GM18951 (cell line): ENCODE measurements around the gene FAM98C.

Source experiments
- POLR2A ChIP-seq: IDR thresholded peaks from 4 replicates; pipeline ENCODE4 v1.6.1; 2011; ENCODE audit warnings: mild to moderate bottlenecking; ENCODE audit not compliant: insufficient read length, insufficient read depth; ENCODE audit errors: extremely low read depth
- in situ Hi-C: fragments of 300-500 bp; cut with MboI; formaldehyde crosslinking; loops from one replicate; pipeline ENCODE4 v1.12.0; 2022; ENCODE audit warnings: low sequenced_read_pairs, mixed read lengths, inconsistent platforms; ENCODE audit not compliant: unreplicated experiment

Gene FAM98C

DNA sequence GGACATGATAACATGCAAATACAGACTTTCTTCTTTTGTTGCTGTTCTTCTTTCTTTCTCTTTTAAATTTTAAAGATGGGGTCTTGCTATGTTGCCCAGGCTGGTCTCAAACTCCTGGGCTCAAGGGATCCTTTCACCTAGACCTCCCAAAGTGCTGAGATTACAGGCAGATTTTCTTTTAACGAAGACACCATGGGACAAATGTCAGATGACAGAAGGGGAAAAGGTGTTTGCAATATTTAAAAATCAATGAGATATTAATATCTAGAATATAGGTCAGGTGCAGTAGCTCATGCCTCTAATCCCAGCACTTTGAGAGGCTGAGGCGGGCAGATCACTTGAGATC is 26.9 kb downstream of the FAM98C start:
- no peak for TF ChIP-seq POLR2A
- in situ Hi-C loops: no loop called here

DNA sequence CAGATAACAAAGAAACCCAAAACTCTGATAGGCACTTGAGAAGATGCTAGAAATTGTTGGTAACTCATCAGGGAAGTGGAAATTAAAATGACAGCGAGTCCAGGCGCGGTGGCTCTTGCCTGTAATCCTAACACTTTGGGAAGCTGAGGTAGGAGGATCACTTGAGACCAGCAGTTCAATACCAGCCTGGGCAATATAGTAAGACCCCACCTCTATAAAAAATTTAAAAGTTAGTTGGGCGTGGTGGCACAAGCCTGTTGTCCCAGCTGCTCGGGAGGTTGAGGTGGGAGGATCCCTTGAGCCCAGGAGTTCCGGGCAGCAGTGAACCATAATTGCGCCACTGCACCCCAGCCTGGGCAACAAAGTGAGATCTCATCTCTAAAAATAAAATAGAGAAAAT is 28.0 kb downstream of the FAM98C start:
- in situ Hi-C loops: no loop called here
- no peak for TF ChIP-seq POLR2A

DNA sequence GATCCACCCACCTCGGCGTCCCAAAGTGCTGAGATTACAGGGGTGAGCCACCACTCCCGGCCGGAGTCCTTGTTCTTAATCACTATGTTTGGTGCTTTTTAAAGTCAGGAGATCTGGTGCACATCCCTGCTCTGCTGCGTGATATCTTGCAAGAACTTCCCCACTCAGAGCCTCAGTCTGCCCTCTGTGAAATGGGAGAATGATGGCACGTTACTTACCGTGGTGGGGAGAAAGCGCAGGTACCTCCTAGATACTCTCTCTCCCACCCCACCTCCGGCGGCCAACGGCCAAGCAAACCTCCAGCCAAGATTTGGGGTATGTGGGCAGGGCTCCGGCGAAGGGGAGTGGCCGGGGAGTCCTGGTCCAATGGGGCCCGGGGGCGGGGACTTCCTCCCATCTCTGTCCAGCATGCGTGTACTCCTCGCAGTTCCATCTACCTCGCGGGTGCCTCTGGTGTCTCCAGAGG is 30.4 kb downstream of the FAM98C start, which contains the start of gene RYR1:
Gene RYR1, plus strand, starts transcription at position 424 of the 466 bp plus-strand sequence. CDS start 139 bp downstream, outside the sequence.
- TF ChIP-seq POLR2A: no peak
- in situ Hi-C loops: no loop called here

DNA sequence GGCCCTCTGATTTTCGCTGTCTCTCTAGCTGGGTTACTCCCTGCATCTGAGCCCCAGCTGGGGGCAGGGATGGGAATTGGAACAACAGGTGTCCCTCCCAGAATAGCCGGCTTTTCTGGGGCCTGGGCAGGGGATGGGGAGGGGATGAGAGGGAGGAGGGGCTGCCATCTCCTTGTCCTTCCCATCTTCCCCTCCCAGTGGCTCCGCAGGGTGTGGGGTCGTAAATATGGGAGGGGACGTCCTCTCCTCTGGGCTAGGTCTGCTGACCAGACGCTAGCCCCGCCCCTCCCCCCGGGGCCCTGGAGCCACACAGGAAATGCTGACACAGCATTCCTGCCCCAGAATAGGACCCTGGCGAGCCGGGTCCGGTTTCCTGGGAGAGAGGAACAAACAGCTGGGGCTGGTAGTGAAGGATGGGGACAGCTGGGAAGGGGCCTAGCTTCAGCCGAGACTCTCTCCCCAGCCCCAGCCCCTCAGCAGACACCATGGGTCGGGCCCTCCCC is 31.7 kb downstream of the FAM98C start:
- no peak for TF ChIP-seq POLR2A
- in situ Hi-C loops: no loop called here

DNA sequence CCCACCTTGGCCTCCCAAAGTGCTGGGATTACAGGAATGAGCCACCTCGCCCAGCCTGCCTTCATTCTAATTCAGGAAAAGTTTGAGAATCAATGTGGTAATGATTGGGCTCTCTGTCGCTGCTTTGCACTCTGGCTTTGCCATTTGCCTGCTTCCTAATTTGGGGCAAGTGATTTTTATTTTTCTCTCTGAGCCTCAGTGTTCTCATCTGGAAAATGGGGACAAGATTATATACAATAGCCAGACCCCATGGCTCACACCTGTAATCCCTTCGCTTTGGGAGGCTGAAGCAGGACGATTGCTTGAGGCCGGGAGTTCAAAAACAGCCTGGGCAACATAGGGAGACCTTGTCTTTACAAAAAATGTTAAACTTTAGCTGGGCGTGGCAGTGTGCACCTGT is 34.4 kb downstream of the FAM98C start:
- no peak for TF ChIP-seq POLR2A
- in situ Hi-C loops: no loop called here

DNA sequence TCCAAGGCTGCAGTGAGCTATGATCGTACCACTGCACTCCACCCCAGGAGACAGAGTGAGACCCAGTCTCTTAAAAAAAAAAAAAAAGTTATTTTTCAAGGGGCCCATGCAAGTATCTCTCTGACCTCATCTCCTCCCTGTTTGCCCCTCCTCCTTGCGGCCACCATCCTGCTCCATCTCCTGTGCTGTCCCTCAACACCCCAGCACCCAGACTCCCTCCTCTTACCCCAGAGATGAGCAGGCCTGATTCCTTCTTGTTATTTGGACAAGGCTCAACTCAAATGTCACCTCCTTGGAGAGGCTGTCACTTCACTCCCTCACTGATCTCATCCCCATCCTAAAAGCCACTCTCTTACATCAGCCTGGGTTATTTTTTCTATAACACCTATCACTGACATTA is 35.0 kb downstream of the FAM98C start:
- no peak for TF ChIP-seq POLR2A
- in situ Hi-C loops: no loop called here

DNA sequence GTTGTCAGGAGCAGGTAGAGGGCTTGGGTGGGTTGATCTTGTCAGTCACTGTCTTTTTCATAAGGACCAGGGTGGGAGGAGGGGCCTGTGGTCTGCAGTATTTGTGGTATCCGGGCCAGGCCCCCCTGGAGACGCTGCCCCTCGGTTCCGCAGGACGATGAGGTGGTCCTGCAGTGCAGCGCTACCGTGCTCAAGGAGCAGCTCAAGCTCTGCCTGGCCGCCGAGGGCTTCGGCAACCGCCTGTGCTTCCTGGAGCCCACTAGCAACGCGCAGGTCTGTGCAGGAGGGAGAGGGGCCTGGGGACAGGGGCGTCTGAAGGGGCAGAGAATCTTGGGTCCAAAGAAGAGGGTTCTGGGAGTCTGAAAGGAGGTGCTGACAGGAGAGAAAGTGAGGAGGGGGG is 37.7 kb downstream of the FAM98C start:
- in situ Hi-C loops: no loop called here
- no peak for TF ChIP-seq POLR2A

DNA sequence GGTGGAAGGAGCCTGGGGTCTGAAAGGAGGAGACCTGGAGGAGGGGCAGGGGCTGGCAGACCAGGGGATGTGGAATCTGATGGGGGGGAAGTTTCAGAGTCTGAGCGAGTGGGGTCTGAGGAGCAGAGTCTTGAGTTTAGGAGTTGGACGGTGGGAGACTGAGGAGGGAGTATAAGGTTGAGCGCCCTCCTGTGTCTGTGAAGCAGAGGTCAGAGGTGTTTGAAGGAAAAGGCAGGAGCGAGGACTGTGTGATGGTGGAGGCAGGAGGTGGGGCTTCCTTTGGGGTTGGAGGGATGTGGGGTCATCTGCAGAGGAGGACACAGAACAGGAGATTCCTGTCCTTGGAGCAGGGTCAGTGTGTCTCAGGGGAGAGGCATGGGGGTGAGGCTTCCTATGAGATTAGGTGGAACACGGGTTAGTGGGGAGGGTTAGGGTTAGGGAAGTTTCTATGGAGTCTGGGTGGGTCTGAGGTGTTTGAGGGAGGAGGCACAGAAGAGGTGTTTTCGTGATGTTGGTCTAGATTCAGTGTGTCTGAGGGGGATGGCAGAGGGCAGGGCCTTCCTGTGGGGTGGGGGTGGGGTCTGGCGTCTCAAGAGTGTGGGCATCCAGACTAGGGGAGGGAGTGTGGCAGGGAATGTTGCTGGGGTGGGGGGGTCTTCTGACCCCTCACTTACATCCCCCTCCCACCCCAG is 38.9 kb downstream of the FAM98C start:
- TF ChIP-seq POLR2A: no peak
- in situ Hi-C loops: no loop called here

DNA sequence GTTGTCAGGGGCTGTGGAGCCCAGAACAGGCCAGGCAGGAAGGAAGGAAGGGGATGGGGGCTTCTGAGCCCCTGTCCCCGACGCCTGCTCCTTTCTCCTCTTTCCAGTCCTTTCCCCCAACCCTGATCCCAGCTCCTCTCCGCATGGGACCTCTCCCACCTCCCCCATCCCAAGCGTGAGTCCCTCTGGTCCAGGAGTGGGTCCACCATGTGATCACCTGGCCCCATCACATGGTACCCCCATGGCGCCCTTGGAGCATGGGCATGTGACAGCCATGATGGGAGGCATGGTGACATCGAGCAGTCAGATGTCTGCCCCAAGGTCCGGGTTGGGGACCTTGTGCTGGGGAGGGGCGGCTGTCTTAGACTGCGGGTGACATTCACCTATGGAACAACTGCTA is 39.8 kb downstream of the FAM98C start:
- TF ChIP-seq POLR2A: no peak
- in situ Hi-C loops: no loop called here

DNA sequence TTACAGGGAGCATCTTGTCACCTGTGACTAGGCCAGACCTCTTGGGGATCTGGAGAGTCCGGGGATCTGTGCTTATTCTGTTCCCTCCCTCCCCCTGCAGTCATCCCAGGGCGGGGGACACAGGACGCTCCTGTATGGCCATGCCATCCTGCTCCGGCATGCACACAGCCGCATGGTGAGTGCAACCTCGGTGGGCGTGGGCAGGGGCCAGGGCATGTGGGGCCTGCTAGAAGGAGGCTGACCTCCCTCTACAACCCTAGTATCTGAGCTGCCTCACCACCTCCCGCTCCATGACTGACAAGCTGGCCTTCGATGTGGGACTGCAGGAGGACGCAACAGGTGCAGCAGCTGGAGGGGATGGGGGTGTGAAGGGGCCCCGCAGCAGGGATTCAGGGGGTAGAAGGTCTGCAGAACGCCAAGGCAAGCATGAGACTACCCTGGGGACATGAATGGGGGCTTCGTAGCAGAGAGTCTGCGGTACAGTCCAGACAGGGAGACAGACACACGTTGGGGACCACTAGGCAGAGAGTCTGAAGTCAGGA is 40.6 kb downstream of the FAM98C start:
- in situ Hi-C loops: no loop called here

DNA sequence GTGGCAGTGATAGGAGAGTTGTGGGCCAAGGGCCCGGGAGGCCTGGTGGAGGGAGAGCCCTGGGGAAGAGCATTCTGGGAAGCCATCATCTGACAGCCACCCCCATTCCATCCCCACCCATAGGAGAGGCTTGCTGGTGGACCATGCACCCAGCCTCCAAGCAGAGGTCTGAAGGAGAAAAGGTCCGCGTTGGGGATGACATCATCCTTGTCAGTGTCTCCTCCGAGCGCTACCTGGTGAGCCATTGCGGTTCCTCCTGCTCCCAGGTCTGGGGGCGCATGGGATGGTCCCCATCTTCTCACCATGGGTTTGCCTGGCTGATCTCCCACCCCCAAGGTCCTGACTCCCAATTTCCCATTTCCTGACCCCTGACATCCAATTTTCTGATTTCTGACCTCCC is 41.1 kb downstream of the FAM98C start:
- no peak for TF ChIP-seq POLR2A
- in situ Hi-C loops: no loop called here

More for the DNA sequence above, 40.6 kb downstream of the FAM98C start:
- no peak for TF ChIP-seq POLR2A

DNA sequence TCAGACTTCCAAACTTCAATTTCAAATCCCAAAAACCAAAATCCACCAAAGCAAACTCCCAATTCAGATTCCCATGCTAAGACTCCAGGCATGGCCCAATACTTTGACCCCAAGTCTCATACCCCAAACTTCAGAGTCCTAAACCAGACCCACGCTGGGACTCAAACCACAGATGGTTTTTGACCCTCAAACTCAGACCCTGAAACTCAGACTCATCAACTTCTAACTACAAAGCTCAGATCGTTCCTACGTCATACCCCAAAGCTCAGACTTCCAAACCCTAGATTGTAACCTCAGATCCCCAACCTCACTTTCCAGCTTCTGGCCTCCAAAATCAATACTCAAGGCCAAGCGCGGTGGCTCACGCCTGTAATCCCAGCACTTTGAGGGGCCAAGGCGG is 42.5 kb downstream of the FAM98C start:
- in situ Hi-C loops: no loop called here

DNA sequence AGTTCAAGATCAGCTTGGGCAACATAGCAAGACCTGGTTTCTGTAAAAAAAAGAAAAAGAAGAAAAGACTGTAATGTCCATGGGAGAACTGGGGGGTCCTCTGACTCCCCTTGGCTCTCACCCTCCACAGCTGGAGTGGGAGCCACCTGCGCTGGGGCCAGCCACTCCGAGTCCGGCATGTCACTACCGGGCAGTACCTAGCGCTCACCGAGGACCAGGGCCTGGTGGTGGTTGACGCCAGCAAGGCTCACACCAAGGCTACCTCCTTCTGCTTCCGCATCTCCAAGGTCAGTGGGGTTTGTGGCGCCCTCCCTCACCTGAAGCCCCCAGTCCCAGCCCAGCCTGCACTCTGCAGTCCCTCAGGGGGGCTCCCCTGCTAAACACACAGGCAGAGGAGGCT is 45.3 kb downstream of the FAM98C start:
- in situ Hi-C loops: no loop called here
- TF ChIP-seq POLR2A: no peak

More for the DNA sequence above, 42.5 kb downstream of the FAM98C start:
- no peak for TF ChIP-seq POLR2A

DNA sequence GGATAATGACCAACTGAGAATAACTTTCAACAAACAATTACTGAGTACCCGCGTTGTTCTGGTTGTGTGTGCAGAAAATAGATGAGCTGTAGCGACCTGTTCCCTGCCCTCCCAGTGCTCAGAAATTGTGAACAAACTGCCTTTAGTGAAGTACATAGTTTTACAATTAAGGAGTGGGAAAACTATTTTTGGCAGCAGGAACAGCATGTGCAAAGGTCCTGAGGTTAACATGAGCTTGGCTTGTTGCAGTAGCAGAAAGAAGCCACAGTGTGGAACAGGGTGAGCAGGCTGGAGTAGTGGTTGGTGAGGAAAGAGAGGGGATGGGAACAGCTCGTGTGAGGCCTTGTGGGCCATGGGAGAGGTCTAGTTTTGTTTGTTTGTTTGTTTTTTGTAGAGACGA is 46.6 kb downstream of the FAM98C start:
- TF ChIP-seq POLR2A: no peak
- in situ Hi-C loops: no loop called here
